SW 1271 (cell line): ENCODE data around the gene NRP2.

ENCODE experiments used
- DNase-seq, 2 experiments: peaks; one replicate each; lab custom pipeline; 2025; lab: John Stamatoyannopoulos, UW

The NRP2 gene

DNA sequence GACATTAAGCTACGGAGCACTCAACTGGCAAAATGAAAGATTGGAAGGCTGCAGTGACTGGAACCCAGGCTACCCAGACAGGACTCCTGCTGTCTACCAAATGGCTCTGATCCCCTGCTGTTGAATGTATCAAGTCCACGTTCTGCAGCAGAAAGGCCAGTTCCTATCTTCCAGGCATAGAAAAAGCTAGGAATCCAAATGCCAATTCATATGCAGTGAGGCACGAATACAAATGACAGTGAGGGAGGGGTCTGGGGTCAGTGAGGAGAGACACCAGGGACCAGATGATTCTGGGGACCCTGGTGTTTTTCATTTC is 5.3 kb downstream of the NRP2 start:
- DNase-seq = no peak

DNA sequence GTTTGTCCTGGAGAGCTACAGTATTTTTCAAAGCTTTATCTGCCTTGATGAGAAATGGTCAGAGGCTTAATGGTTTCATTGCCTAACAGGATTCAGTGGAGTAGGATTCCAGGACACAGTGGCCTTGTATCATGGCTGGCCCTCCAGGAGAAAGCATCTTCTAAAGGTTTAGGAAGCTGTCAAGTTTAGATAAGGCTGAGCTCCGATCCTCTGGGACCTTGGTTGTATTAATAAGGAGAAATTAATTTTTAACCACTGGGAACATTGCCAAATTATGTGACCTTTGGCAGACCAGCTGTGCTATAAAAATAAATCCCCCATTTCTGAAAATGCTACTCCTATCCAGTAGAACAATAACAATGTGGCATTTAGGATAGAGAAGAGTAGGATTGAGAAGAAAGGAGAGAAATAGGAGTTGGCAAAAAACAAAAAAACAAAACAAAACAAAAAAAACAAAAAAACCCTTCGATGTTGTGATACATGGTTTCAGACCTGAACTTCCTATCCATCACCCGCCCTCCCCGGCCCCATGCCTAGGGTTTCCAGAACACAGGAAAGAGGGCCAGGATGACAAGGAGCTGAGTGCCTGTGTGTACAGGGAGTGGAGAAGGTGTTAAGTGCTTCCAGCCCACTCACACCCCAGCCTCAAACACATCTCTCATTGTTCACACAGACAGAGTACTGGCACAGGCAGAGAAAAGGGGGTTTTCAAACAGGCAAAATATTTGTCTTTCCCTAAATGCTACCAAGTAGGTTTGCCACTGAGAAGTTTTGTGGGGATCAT is 6.3 kb downstream of the NRP2 start:
- no peak for DNase-seq

DNA sequence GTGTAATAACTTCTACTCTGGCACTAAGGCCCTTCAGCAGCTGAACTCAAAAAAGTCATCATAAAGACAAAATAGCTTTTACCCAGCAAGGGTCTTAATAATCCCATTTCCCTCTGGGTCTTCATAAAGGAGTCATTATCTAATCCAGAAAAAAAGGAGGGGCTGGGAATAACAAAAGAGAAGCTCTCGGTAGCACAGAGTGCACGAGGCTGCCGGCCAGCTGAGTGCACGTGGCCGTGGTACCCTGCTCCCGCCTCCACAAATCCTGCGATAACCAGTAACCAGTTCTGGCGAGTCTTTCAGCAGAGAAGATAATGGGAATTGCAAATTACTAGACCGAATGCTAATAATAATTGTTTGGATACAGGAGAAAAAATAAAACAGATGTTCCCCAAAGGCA is 7.5 kb downstream of the NRP2 start:
- no peak for DNase-seq

DNA sequence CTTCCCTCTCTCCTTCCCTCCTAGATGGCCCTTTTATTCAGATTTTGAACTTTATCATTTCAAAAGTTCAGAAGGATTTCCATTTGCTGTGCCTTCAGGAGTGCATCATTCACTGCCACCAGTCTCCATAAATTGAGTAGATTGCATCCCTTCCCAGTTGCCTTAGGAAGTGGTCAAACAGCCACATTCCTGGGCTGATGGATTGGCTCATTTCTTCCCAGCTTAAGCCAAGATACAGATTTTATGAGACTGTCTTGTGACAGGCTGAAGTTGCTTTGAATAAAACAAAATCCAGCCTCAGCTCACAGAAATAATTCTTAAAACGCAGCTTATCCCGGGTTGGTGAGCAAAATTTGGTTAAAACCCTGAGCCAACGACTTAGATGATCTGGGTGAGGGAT is 9.8 kb downstream of the NRP2 start:
- no peak for DNase-seq

DNA sequence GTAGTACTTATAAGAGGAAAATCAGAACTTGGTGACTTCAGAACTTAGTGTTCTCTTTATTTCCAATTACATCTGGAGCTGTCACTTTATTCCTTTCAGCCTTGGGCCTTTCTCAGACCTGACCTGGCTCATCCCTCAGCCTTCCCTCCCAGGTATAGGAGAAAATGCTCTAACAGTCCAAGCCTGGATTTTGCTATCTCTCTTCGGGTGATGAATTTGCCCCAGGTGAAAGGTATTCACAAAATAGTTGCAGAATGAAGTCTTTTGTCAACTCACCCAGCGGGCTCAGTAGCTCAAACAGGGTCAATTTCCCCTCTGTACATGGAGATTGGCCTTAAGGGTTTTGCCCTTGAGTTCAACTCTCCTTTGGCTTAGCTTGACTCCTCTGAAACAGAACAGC is 12.0 kb downstream of the NRP2 start:
- DNase-seq = no peak

DNA sequence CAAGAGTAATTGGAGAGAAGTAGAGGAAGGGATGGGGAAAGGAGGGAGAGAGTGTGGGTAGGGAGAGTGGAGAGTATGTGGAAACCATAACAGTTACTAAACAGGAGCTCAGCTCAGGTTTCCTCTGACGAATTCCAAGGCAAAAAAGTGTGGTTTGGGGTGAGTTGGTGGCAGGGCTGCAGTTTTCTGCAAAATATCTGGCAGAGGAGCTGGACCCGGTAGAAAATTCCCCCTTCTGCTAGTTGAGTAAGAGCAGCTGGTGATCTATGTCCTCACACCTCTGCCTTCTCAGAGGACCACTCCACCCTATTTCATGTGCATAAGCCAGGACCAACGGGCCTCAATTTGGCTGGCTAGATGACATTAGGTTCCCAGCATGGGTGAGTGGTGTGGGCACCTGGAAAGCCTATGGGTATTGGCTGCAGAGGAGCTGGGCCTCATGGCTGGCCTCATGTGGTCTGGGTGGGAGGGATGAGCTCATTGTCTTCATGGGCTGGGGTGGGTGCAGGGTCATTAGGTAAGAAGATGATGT is 13.2 kb downstream of the NRP2 start:
- DNase-seq = no peak

DNA sequence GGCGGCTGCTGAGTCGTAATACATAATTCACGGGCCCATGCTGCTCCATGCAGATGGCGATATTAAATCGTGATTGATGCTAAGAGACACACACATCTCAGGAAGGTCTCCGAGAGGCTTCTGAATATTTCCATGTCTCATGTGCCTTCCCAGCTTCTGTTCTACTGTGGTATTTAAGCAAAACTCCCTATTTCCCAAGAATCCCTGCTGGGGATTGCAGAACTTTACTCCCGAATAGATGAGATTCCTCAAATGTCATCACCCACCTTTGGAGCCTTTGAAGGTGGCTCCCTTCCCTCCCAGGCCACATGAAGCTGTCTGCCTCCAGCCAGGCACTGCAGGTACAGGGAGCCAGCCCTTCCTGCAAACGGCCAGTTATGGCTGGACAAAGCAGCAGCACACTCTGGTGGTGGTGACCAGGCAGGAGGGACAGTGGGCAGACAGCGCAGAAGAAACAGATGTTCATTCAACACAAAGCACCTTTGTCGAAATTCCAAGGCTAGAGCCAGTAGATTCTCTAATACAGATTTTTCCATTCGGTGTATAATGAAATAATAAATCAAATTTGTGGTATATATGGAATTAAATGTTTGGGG is 14.1 kb downstream of the NRP2 start:
- no peak for DNase-seq

DNA sequence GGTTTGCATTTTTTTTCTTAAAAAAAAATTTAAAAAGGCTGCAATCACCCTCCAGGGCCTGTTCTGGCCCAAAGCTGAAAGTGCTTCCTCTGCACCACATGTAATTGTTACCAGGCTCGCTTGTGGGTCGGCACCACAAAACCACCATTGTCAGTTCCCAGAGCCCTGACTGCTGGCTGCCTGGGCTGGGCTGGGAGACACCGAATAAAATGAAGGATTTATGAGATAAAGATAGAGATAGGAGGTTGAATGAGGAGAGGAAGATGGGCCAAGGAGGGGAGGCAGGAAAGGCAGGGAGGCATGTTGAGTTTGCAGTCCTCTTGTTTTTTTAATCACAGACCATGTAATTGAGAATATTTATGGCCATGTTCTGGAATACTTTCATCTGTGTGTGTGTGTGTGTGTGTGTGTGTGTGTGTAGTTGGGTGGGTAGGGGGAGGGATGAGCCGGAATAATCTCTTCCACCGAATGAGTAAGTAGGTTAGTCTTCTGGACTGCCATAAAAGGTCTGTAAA is 14.7 kb downstream of the NRP2 start:
- DNase-seq = no peak

DNA sequence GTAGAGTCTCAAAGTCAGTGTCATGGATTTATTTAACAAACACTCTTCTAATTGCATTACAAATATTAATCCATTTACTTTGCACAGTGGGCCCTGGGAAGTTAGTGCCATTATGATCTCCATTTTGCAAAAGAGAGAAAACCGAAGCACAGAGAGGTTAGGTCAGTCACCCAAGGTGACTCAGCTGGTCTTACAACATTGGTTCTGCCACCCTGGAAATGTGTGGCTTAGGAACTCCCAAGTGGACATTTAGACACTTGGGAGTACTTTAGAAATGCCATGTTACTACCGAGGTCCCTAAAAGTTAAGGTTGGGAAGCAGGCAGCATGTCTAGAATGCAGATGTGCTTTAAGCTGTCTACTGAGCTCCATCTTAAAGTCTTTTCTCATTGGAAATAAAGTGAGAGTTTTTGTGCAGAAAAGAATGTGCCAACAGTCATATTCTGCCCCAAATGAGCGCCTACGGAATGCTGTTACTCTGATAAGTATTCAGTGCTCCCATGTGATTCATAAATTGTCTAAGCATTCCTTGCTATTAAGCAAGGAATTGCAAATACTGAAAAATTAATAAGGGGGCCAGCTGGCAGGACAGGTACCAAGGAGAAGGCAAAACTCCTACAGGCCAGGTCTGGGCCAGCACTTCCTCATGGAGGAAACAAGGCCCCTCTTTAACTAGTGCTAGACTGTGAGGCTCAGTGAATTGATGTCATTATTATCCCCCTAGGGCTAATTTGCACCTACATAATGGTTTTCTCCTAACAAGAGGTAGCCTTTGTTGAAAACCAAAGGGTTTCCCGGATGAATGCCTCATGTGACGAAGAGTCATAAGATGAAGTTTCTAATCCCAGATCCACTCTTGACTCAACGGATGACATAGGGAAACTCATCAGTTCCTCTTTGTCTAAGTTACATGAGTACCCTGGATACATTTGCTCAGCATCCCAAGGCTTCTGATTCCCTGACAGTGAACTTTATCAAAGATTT is 16.3 kb downstream of the NRP2 start:
- DNase-seq = no peak

DNA sequence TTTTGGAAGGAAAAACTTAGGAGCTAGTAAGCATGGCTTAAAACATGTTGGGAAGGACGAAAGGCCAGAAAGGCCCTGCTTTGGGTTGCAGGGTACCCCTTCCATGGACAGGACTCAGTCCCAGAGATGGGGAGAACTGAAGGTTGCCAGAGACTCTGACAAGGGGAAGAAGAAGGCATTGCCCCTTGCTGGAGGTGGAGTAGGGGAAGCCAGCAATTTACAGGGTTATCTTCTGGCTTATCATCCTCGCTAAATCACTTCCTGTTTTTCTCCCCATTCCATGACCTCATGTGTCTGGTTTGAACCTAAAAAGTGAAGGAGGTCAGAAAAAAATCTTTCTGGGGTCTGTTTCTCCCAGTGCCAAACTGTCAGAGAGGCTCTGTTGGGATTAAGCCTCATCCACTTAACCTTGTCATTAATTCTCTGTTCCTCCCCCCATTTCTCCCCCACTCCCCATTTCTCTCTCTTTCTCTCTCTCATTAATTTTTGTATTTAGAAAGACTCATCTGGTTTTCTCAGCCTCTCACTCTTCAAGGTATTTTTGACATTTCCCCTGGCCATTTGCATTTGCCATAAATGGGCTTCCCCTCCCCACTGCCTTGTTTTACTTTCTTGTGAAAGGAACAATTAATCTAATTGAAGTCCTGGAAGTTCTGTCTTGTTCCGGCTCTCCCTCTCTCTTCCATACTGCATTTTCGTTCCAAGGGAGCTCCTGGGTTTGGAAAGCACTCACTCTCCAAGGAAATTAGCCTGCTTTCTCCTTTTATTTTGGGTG is 17.4 kb downstream of the NRP2 start:
- no peak for DNase-seq

DNA sequence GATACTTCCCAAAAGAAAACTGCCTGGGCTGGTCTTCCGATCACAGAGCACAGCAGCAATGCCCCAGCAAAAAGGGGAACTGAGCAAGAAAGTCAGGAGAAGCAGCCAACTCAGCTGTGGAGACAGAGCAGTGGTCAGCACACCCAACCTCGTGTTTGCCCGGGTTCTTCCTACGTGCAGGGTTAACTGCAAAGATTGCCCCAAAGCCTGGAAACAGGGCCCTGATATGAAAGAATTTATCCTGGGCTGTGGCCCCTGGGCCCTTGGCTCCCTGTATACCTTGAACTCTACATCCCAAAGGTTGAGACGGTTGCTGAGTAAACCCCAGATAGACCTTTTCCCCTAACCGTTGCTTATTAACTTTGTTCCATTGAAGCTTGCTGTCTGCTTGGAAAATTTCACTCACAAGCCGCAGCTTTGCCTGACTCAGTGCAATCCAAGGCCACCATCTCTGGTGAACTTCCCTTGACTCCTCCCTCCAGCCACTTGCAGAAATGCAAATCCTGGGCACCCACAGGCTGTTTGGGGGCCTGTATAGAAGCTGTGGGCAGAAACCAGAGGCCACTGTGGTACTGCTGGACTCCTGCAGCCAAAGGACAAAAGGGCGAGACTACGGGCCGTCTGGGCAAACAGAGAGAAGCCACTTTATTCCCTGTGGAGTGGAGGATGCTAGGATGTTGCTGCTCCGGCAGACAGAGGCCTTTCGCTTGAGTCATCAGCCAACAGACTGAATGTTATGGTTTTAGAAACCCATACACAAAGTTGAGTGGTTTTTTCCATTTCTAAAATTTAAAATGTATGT is 18.2 kb downstream of the NRP2 start:
- no peak for DNase-seq

DNA sequence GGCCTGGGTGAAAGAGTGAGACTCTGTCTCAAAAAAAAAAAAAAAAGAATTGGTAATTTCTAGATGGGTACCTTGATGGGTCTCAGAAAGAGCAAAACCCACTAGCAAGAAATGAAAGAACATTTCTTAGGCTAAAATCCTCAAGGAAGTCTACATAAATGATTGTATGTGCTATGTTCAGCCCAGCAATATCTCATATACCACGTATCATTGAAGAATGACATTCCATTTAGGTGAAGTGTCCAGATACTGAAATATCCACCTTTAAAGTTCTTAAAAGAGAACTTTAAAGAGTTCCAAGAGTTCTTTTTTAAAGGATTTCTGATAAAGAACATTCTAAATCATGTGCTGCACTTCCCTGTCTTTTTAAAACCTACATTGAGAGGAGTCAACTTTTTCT is 19.2 kb downstream of the NRP2 start:
- no peak for DNase-seq

DNA sequence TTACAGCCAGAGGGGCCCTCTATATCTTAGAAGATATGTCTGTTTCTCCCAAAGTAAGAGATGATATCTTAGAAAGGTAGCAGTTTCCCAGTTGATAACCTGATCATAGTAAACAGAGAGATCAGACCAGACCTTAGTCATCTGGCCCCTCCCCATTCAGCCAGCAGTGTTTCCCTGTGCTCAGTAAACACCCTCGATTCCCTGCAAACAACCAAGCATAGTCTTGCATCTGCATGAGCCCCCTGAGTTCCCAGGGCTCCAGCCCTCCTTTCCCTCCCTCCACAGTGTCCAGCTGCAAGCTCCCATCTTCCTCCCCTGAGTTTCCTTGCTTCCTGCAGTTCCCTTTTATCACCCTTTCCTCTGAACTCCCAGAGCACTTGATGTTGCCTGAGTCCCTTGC is 20.3 kb downstream of the NRP2 start:
- no peak for DNase-seq

DNA sequence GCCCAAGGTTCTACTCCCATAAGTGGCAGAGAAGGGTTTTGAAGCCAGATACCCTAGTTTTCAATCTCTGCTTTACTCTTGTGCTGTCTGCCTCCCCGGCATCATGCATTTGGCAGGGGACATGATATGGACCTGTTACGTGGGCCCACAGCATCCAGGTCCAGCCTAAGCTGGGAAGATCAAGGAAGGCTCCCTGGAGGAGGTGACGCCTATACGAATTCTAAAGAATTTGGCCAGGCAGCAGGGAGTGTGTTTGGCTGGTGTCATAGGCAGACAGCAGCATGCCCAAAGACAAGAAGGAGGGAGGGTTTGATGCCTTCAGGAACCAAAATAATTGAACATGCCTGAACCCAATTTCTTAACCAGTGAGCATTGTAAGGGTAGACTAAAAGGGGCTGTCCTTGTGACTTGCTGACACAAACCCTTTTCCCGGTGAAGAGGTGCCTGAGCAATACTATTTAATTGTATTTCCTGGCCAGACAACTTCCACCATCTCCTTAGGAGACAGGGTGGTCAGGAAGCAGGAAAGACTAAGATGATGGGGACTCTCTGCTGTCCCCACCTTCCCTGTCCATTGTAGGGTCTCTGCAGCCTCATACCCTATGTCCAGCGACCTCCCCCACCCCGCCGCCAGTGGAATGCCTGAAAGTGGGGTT is 21.3 kb downstream of the NRP2 start:
- DNase-seq = no peak

DNA sequence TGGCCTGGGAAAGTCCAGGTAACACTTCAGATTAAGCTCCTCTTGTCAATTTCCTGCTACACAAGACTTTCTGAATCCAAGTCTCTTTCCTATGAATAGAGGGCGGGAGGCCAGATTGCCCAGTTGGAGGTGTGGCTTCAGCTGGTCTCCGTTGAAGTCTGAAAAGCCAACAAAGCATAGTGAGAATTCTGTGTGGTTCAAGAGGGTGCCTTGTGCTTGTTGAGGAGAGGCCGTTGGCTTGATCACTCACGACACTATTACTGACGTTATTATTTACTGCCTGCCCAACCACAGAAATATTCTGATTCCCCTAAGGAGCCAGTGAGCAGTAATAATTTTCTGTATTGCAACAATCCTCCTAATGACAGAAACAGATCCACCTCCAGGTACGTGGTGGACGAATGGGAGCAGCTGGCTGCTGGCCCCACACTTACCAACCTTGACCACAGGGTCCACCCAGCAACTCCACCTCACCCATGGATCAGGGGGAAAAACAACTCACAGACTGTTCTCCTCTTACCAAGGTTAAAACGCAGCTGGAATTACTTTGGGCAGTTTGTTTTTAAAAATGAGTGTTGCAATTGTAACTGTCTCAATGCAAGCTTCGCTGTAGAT is 21.9 kb downstream of the NRP2 start:
- no peak for DNase-seq

DNA sequence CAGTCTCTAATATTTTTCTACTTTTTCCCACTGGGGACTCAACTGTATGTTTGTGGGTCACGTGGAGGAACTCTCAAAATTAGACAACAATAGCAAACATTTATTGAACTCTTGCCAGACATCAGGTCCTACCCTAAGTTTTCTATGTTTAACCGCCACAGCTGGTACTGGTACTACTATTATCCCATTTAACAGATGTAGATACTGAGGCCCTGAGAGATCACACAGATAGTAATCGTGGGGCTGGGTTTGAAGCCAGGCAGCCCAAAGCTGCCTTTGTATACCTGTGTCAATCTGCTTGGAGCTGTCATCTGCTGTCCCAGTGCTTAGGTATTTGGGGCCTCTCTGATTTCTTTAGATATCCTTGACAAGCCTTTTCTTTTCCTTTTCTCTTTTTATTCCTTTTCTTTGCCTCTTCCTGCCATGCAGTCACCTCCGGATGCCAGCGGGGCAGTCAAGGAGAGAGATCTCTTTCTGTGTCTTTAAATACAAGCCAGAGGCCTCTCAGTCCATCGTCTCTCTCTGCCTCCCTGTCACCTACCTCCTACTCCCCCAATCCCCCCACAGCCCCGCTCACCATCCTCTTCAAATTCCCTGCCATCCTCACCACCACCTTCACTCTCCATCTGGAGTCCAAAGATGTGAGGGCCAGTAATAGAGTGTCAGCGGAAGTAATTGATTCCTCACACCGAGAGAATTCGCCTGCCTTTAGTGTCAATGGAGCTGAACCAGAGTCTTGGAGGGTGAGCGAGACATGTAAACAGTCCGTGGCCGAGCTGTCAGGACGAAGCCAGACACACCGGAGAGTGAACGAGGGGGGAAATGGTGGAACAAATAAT is 23.4 kb downstream of the NRP2 start:
- DNase-seq = no peak

DNA sequence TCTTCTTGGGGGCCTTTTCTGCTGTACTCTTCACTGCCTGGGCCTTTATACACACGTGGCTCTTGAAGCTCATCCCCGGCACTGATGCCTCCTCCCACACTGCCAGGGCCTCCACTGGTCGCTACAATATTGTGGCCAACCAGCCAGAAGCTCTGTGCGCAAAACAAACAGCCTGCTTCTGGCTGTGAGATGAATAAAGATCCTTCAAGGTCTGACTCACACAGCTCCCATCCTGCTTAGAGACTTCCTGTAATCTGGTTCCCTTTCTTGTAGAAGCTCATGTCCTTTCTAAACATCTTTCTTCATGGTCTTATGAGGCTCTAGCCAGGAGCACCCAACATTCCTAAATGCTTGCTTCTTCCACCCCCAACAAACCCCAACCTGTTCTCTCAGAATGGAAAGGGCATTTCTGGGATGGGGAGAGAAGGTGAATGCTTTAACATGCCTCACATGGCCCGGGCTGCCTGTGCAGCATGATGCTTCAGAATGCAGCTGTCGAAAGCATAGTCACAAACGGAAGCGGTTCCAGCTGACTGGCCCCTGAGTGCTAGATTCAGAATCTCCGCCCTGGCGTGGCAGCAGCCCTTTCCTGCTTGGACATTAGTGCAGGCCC is 24.6 kb downstream of the NRP2 start:
- no peak for DNase-seq

DNA sequence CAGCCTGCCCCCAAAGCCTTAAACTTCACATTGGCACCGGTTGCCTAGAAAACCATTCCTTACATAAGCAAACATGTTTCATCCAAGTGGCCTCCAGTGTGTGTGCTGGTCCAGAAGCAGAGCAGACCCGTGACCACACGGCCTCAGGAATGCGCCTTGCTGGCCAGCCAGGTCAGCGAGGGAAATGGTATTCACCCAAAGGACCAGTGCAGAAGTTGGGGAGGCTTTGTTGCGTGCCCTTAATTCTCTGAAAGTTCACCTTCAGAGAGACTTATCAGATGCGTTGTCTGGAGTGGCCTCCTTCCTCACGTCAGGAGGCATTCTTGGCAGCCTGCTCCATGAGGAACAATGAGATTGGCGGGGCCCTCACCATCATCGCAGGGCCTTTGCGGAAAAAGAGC is 25.9 kb downstream of the NRP2 start:
- DNase-seq = no peak

DNA sequence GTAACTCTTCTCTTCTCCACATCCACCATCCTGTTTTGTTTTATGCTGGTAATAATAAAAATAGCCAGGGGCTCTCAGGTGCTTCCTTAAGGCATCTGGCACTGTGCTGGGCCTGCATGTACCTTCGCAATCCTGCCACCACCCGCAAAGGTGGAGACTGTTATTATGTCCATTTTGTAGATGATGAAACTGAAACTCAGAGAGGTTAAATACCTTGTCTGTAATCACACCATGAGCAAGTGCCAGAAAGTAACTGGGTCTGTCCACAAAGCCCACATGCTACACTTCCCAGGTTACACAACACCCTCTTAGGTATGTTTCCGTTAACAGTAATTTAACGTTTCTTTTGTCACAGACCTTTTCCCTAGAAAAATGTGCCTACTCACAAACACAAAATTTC is 27.0 kb downstream of the NRP2 start:
- DNase-seq = no peak
